Endothelial cell (in vitro differentiated cells): ENCODE data around the gene PRDM5. TPM values are rescaled to one million over a fixed set of nuclear protein-coding genes. Genes with fewer than 3 reads are reported as not detected.

Experiments
- DNase-seq: peaks from one replicate; pipeline ENCODE4 v3.0.0; 2021; ENCODE audit warnings: low spot score
- H3K27ac Mint-ChIP-seq: one replicate; pipeline ENCODE4 v1.8.0; 2021; ENCODE audit warnings: mixed read lengths, inconsistent platforms; ENCODE audit not compliant: unreplicated experiment
- H3K27me3 Mint-ChIP-seq: one replicate; pipeline ENCODE4 v1.8.0; 2021; ENCODE audit warnings: mild to moderate bottlenecking, moderate library complexity, mixed read lengths, inconsistent platforms; ENCODE audit not compliant: unreplicated experiment
- H3K36me3 Mint-ChIP-seq: one replicate; pipeline ENCODE4 v1.8.0; 2021; ENCODE audit warnings: mild to moderate bottlenecking, low read depth, mixed read lengths, inconsistent platforms; ENCODE audit not compliant: unreplicated experiment
- H3K4me1 Mint-ChIP-seq: one replicate; pipeline ENCODE4 v1.8.0; 2021; ENCODE audit warnings: mild to moderate bottlenecking, mixed read lengths, inconsistent platforms; ENCODE audit not compliant: unreplicated experiment
- H3K4me3 Mint-ChIP-seq: one replicate; pipeline ENCODE4 v1.8.0; 2021; ENCODE audit warnings: mild to moderate bottlenecking, mixed read lengths, inconsistent platforms; ENCODE audit not compliant: unreplicated experiment
- H3K9me3 Mint-ChIP-seq: one replicate; pipeline ENCODE4 v1.8.0; 2021; ENCODE audit warnings: mixed read lengths, inconsistent platforms; ENCODE audit not compliant: unreplicated experiment
- total RNA-seq: library from RNA; stranded (reverse); fragmentation: NEBNext Ultra II Directional; extraction: Animal tissue kit (Norgen Biotek cat#: 25700); gene quantifications from one replicate; pipeline ENCODE4 v1.2.1, GENCODE V29; 2021; ENCODE audit not compliant: unreplicated experiment
- TF ChIP-seq, protein P1 (sequence below): fragments of 200-600 bp; sonication (generic); IDR thresholded peaks from one replicate; pipeline ENCODE4 v1.5.0; 2021; ENCODE audit warnings: antibody characterized with exemption; ENCODE audit not compliant: unreplicated experiment

The PRDM5 gene
- total RNA-seq, 1 donor from 2014 or later = 17.0 TPM

DNA sequence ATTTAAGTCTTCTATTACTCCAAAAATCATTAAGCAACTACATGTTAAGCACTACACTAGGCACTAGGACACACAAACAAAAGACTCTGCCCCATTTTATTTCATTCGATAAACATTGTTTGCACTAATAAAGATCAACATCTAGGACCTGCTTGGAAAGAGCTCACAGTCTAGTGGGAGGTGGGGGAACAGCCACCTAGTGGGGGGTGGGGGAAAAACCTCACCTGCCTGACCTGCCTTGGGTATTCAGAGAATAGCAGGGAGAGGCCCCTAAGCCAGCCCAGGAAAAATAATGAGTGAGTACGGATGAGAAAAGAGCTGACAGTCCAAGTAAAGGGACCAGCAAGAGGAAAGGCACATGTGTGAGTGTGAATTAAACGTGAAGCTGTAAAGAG, 52.2 kb downstream of the PRDM5 start:
- Mint-ChIP-seq H3K36me3 (no peaks in the 10 kb centered on the region), H3K27ac (no peak overlapping the region), H3K9me3 (no peaks in the 10 kb centered on the region), H3K4me3 (no peak overlapping the region), H3K27me3 (no peaks in the 10 kb centered on the region), H3K4me1 (peaks cover 21% of the 10 kb centered on the region)
- DNase-seq = no peak
- TF ChIP-seq, protein P1, sequence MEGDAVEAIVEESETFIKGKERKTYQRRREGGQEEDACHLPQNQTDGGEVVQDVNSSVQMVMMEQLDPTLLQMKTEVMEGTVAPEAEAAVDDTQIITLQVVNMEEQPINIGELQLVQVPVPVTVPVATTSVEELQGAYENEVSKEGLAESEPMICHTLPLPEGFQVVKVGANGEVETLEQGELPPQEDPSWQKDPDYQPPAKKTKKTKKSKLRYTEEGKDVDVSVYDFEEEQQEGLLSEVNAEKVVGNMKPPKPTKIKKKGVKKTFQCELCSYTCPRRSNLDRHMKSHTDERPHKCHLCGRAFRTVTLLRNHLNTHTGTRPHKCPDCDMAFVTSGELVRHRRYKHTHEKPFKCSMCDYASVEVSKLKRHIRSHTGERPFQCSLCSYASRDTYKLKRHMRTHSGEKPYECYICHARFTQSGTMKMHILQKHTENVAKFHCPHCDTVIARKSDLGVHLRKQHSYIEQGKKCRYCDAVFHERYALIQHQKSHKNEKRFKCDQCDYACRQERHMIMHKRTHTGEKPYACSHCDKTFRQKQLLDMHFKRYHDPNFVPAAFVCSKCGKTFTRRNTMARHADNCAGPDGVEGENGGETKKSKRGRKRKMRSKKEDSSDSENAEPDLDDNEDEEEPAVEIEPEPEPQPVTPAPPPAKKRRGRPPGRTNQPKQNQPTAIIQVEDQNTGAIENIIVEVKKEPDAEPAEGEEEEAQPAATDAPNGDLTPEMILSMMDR = no peak

DNA sequence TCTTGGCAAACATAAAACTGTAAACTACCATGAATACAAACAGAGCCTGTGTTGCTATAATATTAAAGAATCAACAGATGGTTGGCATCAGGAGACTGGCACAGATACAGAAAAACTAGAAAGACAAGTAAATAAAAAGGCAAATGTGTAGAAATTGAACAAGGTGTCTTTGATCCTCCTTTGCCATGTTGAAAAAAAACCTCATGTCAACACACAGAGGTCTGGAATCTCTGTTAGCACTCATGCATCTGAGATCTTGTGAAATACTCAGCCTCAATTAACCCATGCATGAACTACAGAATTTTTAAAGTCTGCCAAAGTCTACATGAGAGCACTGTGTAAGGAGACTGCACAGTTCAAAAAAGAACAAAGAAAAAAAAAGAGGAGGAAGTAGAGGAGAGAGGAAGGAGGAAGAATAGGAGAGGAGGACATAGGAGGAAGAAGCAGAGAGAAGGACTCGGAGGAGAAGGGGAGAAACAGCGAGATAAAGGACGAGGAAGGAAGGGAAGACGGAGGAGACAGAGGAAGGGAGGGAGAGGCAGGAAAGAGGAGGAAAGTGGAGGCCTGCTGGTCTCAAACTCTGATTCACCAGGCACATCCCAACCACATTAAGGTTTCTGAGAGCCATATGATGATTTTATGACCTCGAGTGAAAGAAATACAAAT, 52.8 kb downstream of the PRDM5 start:
- H3K4me1 Mint-ChIP-seq = peaks cover 16% of the 10 kb centered on the region
- TF ChIP-seq, protein P1 = no peak
- no peaks in the 10 kb centered on the region for H3K36me3 Mint-ChIP-seq
- no peak overlapping the region for H3K4me3 Mint-ChIP-seq
- no peaks in the 10 kb centered on the region for H3K9me3 Mint-ChIP-seq
- peak overlapping the region; percentile 50 for H3K27ac Mint-ChIP-seq
- DNase-seq = no peak
- no peaks in the 10 kb centered on the region for H3K27me3 Mint-ChIP-seq

DNA sequence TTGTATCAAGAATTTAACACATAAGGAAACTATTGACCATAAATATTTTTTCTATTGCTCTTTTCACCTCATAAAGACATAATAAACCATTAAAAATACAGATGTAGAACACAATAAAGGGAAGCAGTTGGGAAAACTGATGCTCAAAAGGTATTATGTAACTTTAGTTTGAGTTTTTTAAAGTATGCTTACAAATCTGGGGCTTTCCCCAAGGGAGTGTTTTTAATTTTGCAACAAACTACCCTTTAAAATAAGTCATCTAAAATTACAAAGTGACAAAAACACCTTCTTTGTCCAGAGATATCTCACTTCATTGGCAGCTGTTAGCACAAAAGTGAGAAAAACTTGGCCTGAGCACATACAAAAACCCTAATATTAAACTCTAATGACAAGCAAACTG, 55.0 kb downstream of the PRDM5 start:
- H3K4me3 Mint-ChIP-seq = no peak overlapping the region
- no peaks in the 10 kb centered on the region for H3K36me3 Mint-ChIP-seq
- TF ChIP-seq, protein P1 = no peak
- DNase-seq = no peak
- H3K27ac Mint-ChIP-seq = no peak overlapping the region
- no peaks in the 10 kb centered on the region for H3K27me3 Mint-ChIP-seq
- peaks cover 11% of the 10 kb centered on the region for H3K4me1 Mint-ChIP-seq
- H3K9me3 Mint-ChIP-seq = no peaks in the 10 kb centered on the region

DNA sequence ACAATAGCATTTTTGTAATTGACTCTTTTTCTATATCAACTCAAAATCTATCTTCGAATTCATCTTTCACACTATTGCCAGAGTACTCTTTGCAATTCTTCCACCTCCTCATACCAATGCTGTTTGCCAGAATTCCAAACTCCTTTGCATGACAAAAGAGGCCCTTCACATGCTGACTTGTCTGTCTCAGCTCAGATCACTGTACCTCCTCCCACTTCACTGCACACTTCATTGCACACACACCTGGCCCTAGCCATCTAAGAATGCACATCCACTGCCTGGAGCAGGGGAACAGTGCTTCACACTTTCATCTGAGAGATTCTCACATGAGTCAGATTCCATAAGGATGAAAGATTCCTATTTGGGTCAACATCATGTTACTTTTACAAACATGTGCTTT, 56.5 kb downstream of the PRDM5 start:
- H3K27me3 Mint-ChIP-seq = no peaks in the 10 kb centered on the region
- no peaks in the 10 kb centered on the region for H3K9me3 Mint-ChIP-seq
- H3K36me3 Mint-ChIP-seq = no peaks in the 10 kb centered on the region
- H3K4me3 Mint-ChIP-seq = no peak overlapping the region
- peaks cover 9% of the 10 kb centered on the region for H3K4me1 Mint-ChIP-seq
- TF ChIP-seq, protein P1 = no peak
- no peak overlapping the region for H3K27ac Mint-ChIP-seq
- no peak for DNase-seq

DNA sequence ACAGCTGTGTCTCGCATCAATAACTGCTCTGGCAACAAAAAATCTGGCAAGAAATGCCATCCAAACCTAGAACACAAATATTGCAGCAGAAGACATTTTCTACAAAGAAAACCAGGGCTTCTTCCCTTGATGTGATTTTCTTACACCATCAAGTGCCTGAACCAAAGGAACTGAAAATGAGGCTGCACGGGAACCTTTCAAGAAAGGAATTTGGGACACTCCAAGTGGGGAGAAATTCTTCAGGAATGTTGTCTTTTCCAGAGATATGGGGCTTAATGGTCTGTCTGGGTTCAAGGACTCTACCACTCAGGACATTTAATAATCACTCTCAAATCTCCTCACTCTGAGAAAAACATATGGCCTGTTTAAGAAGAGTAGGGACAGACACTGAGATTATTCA, 57.6 kb downstream of the PRDM5 start:
- no peak for DNase-seq
- peaks cover 6% of the 10 kb centered on the region for H3K4me1 Mint-ChIP-seq
- H3K4me3 Mint-ChIP-seq = no peak overlapping the region
- no peak overlapping the region for H3K27ac Mint-ChIP-seq
- TF ChIP-seq, protein P1 = no peak
- H3K27me3 Mint-ChIP-seq = no peaks in the 10 kb centered on the region
- no peaks in the 10 kb centered on the region for H3K36me3 Mint-ChIP-seq
- no peaks in the 10 kb centered on the region for H3K9me3 Mint-ChIP-seq
